NCI-H2107 treated with DMSO at 0.1 percent for 48 hours (cell line): ENCODE results near the gene GRAP2.
"Not testable (repeated sequence)": the region's sequence is repeated elsewhere in the genome, so short reads cannot be mapped to it uniquely, and the experiment has no call there.

Experiments
- DNase-seq: peaks from one replicate; lab custom pipeline; 2025; ENCODE audit not compliant: unreplicated experiment; lab: John Stamatoyannopoulos, UW

GRAP2 gene

DNA sequence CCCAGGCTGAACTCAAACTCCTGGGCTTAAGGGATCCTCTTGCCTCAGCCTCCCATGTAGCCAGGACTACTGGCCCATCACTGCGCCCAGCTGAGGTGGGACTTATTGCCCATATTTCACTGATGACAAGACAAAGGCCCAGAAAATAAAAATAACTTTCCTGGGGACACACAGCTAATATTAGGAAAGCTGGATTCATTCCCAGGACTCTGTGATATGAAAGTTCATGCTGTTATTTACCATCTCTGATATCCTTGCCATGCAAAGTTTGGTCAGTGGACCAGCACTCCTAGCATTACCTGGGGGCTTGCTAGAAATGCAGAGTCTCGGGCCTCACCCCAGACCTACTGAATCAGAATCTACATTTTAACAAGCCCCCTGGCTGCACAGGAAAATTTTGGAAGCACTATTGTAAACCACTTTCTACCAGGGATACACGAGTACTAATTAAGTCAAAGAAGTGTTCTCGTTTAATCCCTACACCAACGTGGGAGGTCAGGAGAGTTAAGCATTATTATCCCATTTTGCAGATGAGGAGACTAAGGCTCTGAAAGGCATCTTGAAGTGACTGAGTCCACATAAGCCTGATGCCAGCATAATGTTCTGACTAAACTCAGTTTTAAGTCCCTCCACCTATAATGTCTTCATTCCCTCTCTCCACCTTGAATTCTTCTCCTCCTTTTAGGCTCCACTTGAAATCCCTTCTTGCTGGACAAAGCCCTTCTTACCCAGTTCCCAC is 91.4 kb downstream of the GRAP2 start:
- no peak for DNase-seq

DNA sequence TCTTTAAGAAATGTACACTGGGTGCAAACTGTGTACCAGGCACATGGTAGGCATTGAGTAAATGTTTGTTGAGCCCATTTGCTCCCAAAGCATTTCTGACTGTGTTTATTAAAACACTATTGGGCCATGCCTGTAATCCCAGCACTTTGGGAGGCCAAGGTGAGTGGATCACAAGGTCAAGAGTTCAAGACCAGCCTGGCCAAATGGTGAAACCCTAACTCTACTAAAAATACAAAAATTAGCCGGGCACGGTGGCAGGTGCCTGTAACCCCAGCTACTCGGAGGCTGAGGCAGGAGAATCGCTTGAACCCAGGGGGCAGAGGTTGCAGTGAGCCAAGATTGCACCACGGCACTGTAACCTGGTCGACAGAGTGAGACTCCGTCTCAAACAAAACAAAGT is 92.0 kb downstream of the GRAP2 start:
- not testable (repeated sequence) for DNase-seq

DNA sequence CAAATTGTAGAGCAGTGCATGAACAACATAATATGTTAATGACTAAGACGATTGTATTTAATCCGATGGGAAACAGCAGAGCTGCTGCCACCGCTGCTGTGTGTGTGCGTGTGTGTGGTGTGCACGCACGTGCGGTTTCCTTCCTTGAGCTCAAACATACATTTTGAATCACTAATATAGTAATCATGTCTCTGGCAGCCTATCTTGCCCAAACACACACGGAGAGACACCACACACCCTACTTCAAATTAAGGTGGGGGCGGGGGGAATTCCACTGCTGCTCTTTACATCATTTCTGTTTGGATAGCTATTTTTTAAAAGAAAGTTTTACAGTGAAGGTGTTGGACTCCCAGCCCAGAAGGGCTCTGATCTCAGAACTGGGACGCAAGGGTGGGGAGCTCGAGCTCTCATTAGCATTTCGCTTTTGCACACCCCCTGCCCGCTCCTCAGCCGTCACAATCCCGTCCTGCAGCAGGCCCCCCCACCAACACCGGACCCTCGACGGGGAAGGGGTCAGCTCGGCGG is 93.2 kb downstream of the GRAP2 start:
- no peak for DNase-seq

DNA sequence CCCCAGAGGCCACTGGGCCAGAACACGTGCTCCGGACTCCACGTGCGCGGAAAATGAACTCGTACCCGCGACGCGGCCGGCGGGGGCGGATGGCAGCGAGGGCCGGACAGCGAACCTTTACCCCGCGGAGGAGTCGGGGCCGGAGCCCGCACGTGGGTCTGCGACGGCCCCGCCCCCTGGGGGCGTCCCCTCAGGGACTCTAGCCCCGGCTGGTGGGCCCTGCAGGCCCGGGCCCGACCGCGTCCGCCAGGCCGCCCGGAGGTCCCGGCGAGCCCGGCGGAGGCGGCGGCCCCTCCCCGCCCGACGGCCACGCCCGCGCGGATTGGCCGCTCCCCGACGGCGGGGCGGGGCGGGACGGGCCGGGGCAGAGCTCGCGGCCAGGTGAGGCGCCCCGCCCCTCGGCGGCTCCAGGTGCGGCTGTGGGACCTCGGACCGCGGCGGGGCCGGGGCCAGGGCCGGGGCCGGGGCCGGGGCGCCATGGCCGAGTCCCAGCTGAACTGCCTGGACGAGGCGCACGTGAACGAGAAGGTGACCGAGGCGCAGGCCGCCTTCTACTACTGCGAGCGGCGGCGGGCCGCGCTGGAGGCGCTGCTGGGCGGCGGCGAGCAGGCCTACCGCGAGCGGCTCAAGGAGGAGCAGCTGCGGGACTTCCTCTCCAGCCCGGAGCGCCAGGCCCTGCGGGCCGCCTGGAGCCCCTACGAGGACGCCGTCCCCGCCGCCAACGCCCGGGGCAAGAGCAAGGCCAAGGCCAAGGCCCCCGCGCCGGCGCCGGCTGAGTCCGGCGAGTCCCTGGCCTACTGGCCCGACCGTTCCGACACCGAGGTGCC is 93.9 kb downstream of the GRAP2 start, which contains the start of gene FAM83F:
FAM83F (plus strand) TSS at position 389 of the 827 bp plus-strand sequence; CDS start at position 478, 89 bp downstream.
- no peak for DNase-seq

DNA sequence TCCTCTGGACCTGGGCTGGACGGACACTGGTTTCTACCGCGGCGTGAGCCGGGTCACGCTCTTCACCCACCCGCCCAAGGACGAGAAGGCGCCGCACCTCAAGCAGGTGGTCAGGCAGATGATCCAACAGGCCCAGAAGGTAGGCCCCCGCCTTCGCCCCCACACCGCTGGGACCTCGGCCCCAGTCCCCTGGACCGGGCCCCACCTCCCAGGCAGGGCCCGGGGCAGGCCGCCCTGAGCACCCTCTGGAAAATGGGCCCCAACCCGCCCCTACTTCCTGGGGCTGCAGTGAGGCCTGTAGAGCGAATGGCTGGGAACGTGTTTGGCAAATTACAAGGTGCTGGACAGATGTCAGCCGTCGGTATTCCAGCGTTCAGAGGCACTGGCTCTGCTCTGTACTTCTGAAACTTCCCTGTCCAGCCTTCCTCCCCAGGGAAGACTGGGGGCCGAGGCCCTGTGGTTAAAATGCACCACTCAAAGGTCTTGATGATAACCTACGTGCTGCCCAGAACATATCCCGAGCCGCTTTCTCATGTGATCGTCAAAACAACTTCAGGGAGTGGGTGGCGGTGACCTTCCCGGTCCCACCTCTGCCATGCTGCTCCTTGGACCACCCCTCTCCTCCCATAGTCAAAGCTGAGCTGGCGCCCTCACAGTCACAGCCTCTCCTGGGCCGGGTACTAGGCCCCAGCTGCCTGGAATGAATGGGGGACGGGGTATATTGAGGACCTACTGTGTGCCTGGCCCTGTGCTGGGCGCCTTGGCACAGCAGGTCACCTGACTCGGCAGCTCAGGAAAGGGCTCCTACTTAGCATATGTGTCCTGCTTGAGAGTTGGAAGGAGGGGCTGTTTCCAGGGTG is 94.7 kb downstream of the GRAP2 start:
- no peak for DNase-seq

DNA sequence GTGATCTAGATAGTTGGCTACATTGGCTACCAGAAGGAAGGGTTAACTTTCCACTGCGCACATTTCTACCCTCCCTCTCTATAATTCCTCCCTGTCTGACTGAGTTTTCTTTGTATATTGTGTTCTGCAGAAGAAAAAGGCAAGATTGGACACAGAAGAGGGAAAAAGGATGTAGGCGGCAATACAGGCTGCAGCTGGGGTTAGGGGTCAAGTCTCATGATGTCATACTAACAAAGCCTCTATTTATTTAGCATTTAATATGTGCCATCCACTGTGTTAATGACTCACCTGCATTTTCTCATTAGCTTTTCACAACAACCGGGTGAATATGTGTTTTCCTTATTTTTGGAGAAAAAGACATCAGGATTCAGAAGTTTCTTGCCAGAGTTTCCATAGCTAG is 95.8 kb downstream of the GRAP2 start:
- DNase-seq, result no peak

DNA sequence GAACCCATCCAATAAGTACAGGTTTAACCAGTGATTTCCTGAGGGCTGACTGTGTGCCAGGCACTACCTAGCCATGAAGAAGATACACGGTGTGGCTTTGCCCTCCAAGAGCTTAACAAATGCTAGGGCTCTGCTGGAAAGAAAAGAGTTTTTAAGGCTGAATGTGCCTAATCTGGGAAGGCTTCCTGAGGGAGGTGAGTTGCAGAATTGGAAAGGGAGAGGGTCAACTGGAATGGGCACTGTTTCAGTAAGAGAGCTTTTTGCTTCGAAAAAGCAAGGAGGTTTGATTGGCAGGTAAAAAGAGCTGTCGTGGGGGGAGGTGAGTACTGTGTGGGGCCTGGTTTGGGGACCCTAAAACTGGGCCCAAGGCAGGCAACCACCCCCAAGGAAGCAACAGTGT is 96.5 kb downstream of the GRAP2 start:
- DNase-seq, result no peak

DNA sequence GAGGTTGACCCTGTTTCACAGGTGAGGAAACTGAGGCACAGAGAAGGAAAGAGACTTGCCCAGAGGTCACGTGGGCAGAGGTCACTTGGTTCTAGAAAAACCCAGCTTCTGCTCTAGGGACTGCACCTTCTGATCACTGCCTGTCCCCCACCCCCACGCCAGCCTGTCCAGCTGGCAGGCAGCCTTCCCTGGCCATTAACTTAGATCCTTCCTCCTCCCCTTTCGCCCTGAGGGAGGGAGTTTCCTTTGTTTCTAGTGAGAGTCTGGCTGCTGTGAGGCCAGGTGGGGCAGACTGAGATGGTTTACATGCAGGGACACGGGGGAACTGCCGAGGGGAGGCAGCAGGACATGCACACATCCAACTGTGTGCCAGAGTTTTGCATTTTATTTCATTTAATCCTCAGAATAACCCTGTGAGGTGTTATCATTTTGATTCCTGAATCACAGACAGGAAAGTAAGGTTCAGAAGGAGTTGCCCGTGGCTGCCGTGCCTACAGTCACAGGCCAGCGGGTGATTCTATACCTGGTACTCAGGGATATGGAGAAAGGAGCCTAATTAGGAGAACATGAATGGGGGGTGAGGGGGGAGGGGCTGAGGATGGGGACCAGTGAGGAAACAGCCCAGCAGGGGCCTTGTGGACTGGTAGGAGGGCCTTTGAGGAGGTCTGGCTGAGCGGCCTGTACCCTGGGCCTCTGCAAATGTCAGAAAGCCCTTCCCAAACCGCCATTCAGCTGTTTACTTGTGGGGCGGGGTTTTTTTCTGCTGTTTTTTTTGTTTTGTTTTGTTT is 97.2 kb downstream of the GRAP2 start:
- peak; percentile 72 for DNase-seq

DNA sequence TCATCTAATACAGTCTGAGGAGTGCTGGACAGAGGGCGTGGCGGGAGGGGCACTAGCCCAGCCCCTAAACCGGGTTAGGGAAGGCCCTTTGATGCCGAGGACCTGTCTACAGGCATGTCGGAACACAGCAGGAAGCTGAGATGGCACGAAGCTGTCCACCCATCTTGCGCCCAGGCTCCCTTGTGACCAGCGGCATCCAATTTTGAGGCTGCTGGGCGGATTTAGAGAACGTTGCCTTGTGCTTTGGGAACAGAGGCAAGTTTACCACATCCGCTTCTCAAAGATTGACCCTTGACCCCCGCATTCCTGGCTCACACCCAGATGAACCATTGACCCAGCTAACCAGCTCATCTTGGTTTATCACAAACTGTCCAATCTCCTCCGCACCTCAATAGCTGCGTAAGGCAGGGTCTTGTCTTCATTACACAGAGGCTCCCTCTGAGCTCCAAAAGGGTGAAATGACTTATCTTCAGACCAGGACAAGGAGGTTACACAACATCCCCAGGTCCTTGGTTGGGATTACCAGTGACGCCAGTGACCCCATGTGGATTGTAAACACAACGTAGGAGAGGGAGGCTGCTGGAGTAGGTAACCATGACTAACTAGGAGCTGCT is 98.4 kb downstream of the GRAP2 start:
- DNase-seq, result no peak

DNA sequence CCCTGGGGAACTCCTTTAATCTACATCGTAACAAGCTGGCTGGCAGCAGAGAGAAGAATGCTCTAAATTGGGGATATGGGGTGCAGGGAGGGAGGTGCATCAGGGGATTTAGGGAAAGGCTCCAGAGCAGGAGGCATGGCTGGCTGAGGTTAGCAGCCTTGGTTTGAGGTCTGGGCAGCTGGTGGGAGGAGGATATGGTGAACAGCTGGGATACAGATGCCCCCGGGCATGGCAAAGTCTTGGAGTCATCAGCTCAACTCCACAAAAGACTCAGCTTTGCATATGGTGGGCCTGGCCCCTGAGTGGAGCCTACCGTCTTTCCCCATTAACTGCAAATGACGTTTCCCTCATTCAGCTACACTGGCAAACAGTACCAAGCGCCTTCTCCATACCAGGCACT is 99.3 kb downstream of the GRAP2 start:
- no peak for DNase-seq

DNA sequence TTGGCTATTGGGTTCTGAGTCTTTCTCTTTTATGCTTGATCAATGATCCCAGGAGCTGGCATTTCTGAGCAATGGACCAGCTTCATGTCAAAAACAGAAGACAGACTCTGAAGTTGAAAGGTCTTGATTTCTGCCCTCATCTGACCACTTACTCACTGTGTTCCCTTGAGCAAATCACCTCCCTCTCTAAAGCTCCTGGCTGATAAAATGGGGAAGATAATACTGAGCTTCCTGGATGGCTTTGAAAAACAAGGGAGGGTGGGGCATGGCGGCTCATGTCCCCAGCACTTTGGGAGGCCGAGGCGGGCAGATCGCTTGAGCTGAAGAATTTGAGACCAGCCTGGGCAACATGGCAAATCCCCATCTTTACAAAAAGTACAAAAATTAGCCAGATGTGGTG is 100.2 kb downstream of the GRAP2 start:
- no peak for DNase-seq

DNA sequence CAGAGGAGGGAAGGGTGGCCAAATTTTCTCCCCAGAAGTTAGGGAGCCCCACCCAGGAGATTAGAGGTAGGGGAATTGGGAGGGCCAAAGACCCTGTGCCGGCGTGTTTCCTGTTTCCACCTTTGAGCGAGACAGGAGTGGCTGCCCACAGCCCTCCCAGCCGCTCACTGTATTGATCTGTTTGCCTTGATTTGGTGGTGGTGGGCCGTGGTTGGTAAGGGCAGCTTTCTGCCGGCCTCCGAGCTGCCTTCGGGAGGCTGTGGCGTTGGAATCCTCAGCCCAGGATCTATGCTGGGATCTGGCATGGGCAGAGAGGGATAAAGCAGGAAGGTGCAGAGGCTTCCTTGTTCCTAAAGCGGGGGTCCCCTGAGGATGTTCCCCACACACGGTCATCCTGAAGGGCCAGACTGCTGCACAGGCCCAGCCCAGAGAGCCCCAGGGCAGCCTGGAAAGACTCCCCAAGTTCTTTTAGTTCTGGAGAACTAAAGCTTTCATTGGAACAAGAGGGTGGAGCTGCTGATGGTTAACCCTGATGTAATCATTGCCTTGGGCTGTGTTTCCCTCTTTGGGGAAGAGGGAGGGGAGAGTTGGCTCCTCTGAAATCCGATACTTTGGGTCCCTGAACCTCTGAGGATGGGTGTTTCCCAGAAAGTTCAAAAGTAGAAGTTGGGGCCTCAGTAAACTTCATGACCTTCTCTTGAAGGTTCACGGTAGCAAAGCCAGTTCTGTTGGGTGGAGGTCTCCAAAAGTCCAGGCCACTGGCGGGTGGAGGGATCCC is 101.1 kb downstream of the GRAP2 start:
- DNase-seq, result no peak

DNA sequence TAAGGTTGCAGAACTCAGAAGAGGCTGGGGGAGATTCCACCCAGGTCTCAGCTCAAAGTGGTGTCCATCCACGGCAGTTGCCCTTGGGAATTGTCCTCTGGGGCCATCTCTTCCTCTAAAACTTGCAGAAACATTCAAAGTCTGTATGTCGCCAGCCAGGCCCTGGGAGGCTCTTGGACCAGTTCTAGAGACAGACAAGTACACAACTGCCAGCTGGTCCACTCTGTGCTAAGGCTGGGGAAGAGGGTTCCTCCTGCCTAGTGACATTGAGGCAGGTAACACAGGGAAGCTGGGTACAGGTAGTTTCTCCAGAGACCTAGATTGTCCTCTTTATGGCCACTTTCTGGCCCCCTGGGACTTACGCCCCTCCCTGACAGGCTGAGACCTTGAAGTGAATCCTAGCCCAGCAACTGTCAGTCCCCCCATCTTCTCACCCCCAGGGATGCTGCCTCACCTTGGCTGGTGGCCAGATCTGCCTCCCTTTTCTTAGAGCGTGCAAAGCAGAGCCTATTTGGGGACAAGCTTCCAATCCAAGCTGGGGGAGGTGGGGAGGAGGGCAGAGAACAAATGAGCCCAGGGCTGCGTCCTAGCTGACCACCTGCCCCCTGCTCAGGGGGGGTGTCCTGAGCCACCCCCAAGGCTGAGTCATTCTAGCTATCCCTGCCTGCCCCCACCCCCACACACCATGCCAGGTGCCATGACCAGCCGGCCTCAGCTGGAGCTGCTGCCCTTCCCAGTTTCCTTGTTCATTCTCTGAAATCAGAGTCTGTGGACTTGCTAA is 102.2 kb downstream of the GRAP2 start:
- no peak for DNase-seq

DNA sequence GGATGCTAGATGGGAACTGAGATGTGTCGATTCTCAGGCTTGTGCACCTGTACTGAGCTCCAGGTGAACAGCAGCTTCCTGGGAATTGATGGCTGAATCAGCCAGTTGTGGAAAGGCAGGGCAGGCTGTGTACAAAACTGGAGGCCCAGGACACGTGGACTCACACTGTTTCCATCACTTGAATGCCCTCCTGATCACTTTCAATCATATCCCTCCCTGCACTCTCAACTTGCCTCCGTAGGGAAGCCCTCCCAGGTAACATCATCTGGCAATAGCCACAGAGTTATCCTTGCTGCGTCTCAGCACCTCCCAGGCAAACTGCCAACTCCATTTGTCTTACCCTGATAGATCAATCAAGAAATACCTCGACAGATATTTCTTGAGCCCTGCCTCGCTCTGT is 104.0 kb downstream of the GRAP2 start:
- DNase-seq, result no peak

DNA sequence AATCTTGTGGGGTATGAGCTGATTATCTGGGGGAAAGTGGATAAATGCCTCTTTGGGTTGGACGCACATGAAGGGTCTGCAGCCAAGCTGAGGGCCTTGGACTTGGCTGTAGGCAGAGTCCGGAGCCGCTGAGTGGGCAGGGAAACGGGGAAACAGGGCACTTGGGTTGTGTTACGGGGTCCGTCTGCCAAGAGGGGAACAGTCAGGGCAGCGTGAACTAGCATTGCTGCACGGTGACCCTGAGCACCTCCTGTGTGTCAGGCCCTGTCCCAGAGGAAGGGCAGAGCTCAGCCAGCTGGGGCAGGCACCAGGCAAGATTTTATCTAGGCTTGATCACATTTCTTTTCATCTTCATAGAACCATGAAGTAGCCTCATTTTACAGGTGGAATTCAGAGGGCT is 105.8 kb downstream of the GRAP2 start:
- DNase-seq, result no peak

DNA sequence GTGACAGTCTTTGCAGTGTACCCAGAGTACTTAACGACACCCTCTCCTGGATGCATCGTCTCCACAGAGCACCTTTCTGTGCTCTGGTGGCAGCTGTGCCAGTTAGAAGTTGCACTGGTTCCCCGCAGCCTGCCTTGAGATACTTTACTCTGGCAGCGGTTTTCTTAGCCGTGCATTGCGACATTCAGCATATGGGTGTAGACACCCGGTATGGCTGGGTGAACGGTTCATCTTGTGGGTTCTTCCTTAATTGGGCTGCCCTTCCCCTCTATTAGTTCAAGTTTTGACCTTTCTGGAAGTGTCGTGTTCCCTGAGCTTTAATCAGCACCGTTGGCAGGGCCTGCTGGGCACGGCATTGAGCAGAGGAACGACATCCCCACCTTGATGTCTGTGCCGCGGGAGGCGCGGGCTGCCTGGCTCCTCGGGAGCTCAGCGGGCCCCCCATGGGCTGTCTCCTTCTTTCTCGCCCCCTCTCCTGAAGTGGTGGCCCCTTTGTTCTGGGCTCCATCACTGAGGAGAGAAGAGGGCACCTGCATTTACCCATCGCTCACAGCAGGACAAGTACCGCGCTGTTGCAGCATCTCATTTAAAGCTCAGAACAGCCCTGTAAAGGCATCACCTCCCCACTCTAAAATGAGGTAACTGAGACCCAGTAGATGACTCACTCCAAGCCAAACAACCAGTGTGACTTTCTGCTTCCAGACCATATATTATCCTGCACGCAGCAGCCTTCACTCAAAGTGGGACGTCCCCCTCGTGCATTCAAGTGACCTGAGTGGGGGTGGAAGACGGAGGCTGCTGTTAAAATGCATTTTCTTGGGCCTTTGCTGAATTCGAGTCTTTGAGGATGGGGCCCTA is 107.2 kb downstream of the GRAP2 start:
- DNase-seq, result no peak

DNA sequence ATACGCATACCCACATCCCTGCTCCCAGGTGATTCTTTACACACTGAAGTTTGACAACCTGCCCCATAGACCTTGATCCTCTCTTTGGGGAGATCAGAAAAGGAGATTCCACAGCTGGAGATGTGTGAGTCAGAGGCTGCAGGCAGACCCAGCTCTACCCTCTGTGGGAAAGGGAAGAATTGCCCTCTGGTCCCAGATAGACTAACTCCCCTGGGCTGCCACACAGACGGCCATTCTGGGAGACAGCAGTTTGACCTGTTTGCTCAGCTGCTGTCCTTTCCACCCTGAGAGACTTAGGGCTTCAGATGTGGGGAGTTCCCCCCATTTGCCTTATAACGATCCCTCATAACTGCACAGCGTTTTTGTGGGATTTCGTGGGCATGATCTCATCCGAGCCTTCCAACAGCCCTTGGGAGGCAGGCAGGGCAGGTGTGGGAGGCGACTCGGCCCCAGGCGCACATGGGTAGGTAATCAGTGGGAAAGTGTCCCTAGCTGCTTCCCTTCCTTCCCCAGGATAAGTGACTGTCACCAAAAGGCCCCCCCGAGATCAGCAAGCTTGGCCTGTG is 107.9 kb downstream of the GRAP2 start:
- DNase-seq, result no peak
